Measurements from ENCODE around the gene ABHD8.
A peak's percentile ranks its signal among the peaks of the same experiment; 100 is the strongest.

The ABHD8 gene

GRCh38 chr19:17263712-17264640, 39.2 kb downstream of the ABHD8 start:
- DNase-seq = no peak

DNA sequence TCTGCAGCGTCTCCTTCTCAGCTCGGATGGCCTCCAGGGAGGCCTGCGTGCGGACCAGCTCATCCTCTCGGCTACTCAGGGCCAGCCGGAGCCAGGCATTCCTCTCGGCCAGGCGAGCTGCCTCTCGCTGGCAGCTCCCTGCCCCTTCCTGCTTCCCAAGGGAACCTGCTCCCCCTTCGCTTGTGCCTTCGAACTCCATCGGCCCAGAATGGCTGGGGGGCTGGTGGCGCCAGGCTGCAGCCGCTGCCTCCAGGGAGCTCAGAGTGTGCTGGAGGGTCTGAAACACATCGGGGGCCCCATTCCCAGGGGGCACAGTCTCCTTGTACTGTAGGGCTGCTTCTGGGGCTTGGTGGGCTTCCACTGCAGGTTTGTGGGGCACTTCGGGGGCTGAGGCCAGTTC, 40.7 kb downstream of the ABHD8 start:
- no peak for DNase-seq

- peak; percentile 76 to 87 (median 86) for DNase-seq
Measured at GRCh38 chr19:17260842-17261325, 42.3 kb downstream of the ABHD8 start.

DNA sequence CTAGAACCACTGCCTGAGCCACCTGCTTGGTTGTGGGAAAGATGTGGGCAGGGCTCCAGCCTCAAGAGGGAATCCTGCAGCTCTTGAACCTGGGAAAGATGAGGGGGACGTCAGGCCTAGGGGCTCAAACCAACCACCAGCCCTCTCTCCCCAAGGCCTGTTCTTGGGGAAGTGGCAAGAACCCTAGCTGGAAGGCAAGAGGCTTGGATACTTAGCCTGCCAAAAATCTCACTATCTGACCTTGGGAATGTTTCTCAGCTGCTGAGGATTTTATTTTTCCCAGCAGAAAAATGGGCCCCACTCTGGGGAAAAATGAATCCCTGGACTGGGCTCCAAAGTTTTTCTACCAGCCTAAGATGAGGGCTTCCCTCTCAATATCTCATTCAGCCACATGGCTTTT, 43.3 kb downstream of the ABHD8 start:
- no peak for DNase-seq

DNA sequence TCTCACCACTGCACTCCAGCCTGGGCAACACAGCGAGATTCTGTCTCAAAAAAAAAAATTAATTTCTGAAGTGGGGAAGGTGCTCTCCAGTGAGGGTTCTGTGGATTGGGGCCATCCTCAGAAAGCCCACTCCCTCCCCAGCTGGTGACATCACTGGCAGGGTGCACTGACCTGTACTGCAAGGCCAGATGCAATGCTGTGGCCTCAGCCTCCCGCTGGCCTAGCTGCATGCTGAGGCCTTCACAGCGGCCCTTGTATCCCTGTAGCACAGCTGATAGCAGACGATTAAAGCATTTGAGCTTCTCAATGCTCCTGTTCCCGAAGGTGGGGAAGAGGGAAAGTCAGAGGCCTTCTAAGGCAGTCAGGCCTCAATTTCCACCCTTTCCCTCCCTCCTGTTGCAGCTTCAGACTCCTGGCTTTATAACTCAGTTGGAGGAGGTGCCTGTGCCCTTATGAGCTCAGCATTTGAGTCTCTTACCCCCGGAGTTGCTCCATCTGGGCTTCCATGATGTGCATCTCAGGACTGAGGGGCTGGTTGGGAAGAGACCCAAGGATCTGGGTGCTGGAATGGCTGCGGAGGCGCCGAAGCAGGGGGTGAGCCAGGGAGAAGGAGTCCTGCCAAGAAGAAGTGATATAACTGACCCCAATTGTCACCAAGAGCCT, 44.0 kb downstream of the ABHD8 start:
- no peak for DNase-seq

DNA sequence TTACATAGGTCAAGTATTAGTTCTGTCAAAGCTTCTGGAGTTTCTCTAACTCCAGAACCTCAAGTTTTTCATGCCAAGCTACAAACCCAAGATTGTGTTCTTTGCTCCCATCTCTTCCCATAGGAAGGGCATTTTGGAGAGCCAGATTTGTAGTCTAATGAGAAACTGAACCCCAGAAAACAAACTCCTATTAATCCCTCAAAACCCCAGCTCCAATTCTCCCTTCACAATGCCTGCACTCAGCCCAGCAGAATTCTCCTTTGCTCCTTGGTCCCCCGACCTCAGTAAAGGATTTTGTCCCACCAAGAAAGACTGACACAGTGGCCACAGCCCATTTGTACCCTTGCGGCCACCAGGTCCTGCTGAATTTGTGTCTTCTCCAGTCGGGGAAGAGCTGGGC, 47.1 kb downstream of the ABHD8 start:
- DNase-seq = no peak

DNA sequence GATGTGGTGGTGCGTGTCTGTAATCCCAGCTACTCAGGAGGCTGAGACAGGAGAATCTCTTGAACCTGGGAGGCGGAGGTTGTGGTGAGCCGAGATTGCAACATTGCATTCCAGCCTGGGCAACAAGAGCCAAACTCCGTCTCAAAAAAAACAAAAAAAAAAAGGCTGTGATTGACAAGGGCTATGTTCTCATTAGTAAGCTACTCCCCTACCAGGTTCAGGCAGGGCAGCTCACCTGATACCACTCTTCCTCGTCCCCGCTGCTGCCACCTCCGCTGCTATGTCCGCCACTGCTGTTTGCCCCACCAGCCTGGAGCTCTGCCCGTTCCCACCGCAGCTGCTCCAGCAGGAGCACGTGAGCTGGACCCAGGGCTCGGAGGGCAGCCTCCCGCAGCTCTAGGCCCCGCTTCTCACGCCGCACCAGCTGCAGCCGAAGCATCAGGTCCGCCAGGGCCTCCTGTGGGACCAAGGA, 48.0 kb downstream of the ABHD8 start:
- DNase-seq = no peak

DNA sequence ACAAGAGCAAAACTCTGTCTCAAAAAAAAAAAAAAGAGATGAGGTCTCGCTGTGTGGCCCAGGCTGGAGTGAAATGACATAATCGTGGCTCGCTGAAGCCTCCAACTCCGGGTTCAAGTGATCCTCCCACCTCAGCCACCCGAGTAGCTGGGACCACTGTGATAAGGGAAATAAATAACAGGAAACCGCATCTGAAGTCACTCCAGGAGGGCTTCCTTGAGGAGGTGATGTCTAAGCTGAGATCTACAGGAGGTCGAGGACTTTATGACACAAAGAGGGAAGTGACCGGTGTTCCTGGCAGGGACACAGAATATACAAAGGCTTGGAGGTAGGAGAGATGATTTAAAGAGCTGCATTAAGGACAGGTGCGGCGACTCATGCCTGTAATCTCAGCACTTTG, 48.6 kb downstream of the ABHD8 start:
- no peak for DNase-seq

DNA sequence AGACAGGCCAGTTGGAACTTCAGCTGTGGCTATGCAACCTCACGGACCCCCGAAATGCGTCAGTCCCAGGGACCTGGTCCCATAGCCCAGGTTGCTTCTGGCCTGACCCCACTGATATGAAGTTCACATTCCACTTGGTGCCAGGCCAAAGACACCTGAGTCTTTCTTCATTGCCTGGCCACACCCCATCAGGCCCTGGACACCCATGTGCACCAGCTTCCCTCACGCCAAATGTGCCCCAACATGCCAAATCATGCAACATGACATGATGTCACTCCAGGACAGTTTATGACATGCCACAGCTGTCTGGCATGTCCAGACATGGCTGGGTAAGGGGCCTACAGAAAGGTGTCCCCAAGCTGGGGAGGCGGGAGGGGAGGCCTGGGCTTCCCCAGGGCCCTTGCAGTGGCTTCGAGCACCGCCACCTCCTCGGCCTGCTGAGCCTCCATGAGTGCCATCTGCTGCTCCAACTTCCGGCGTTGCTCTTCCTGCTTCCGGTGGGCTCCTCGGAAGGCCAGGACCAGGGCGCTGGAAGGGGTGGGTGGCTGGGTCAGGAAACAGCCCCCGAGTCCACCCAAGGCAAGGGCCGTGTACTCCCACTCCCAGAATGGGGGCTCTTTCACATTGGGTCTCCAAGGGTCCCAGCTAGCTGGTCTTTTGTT, 53.2 kb downstream of the ABHD8 start:
- no peak for DNase-seq

GRCh38 chr19:17248011-17248776, 55.0 kb downstream of the ABHD8 start:
- no peak for DNase-seq

DNA sequence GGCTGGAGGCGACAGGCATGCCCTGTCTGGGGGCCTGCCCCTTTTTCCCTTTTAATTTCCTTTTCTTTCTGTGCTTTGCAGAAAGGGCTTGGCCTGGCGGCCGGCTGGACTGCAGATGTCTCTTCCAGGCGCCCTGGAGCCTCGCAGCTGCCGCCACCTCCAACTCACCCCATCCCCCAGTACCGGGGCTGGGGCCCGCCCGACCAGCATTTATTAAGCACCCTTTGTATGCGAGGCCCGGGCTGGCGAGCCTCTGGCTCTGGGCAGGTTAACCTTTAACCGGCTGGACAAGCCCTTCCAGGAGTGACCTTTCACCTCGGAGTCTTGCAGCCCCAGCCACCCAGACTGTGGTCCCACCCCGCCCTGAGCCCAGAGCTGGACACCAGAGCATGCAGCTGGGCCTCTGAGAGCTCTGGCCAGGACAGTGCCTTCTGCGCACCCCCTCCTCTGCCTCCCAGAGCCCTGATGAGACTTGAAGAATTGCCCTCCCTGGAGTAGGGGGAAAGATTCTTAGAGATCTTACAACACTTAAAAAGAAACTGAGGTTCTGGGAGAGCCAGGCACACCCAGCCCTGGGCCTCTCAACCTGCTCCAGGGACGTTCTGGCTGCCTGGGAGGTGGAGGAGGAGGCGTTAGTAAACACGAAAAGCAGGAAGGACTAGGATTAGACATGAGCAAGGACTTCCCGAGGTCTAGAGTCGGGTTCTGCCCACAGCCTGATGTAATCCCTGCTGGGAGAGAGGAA, 56.4 kb downstream of the ABHD8 start:
- no peak for DNase-seq

GRCh38 chr19:17245535-17245984, 57.7 kb downstream of the ABHD8 start, which contains the start of gene NR2F6:
Gene NR2F6, minus strand, starts transcription at chr19:17245919. Its CDS starts 699 bp downstream, at chr19:17245220.
- no peak for DNase-seq

DNA sequence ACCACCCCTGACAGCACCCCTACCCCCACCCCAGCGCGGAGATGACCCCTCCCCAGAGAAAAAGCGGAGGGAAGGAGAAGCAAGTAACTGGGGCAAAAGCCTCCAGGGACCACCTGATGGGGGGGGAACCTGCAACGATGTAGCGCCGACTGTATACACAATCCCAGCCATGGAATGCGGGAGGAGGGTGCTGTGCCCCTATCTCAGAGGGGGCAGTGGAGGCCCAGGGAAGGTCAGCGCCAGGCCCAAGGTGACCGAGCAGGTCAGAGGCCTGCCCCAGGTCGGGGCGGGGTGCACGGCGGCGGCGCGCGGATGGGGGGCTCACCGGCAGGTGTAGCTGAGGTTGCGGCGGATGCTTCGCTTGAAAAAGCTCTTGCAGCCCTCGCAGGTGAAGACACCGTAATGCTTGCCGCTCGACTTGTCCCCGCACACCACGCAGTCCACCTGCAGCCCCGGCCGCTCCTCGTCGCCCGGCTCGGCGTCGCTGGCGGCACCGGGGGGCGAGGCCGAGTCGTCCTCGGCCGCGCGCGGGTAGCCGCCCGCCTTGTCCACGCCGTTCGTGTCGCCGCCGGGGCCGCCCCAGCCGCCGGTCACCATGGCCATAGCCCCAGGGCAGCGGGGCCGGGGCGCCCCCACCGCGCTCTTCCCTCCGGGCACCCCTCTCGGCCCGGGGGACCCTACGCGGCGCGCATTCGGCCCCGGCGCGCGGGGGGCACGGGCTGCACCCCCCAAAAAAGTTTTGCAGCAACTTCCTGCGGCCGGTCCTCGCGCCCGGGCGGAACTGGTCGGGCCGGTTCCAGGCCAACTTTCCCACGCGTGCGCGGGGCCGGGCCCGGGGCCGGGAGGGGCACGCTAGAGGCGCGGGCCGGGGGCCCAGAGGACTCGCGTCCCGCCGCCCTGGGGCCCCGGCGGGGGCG, 58.3 kb downstream of the ABHD8 start:
- no peak for DNase-seq

- DNase-seq = no peak
Measured at GRCh38 chr19:17243830-17244617, 59.2 kb downstream of the ABHD8 start.

DNA sequence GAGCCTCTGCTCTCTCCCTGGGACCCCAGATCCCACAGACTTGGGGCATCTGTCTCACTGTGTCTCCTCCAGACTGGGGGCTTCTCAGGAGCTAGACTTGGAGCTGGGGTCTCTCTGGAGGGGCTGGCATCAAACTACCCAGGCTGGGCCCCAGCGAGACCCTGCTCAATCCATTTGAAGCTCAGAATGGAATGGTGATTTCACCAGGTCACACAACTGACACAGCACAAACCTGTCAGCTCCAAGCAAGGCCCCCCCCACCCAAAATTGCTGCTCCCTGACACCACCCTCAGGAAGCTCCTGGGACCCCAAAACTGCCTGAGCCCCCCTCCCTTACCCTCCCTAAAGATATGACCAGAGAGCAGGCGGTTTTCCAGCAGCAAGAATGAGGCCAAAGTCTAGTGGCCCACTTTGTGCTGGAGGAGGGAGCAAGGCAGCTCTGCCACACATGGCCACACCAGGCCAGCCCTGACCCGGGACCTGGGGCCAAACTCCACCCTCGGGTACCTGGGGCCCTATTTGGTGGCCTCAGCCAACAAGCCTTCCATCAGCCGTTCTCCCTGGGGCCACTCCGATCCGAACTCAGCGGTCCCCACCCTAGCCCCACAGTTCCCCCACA, 59.9 kb downstream of the ABHD8 start:
- no peak for DNase-seq

DNA sequence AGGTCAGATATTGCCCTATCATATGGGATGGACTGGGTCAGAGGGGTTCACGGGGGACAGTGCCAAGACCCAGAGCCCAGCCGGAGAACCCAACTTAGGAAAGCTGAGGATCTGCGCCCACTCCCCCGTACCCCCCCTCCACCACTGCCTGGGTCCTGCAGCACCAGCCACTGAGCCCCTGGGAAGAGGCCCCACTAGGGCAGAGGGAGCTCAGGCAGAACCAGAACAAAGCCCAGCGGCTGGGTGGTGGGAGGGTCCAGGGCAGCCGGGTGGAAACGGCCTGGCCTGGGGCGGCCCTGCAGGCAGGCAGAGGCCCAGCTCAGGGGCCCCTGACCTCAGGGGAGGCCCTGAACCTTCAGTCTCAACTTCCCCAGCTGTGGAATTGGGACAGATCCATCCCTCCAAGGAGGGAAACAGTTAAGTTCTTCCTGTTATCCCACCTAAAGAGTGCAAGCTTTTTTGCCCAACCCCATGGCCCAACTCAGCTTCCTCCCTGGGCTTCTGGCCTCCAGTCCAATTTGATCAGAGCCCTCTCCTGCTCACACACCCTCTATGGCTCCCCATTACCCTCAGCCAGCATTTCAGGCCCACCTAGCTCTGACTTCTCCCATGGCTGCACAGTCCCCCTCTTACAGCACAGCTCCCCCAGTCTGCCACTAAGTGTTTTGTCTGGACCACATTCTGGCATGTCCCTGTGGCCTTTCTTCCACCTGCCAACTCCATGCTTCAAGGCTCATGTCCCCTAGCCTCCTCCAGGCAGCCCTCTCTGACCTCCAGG, 60.6 kb downstream of the ABHD8 start:
- DNase-seq = no peak
